ENCODE results near the gene NACA. TPM values are rescaled to one million over a fixed set of nuclear protein-coding genes. Genes with fewer than 3 reads are reported as not detected.

NACA gene
- total and polyA plus RNA-seq, 2 of the 13 experiments (the other 11 are each of a cell fraction or from before 2014, with no cell fraction given), result 799 to 1,700 TPM

- TF ChIP-seq ZNF317 (CRISPR knock-in tag; IDR thresholded peaks at IDR 0.05) (peak; percentile 15; the same call in 1 of the 2 replicates), FOXA1 (IDR thresholded peaks at IDR 0.05) (no peak), FOXA1 (CRISPR knock-in tag; IDR thresholded peaks at IDR 0.05) (0 out of 2 replicates have a peak, but pooled peaks have one; percentile 9), TBX3 (IDR thresholded peaks at IDR 0.05; ENCODE audit: borderline replicate concordance) (no peak), EED (CRISPR knock-in tag; IDR thresholded peaks at IDR 0.05) (0 out of 2 replicates have a peak, but pooled peaks have one; percentile 51), U2AF1 (optimal IDR thresholded peaks at IDR 0.05; ENCODE audit: low read depth, low read length) (peak; percentile 37), ZNF674 (CRISPR knock-in tag; IDR thresholded peaks at IDR 0.05; ENCODE audit: low read depth) (no peak), ZNF614 (CRISPR knock-in tag; IDR thresholded peaks at IDR 0.05; ENCODE audit: borderline replicate concordance) (no peak), SMARCC2 (IDR thresholded peaks at IDR 0.05) (no peak), ZNF292 (CRISPR knock-in tag; IDR thresholded peaks at IDR 0.05; ENCODE audit: borderline replicate concordance, low read depth) (no peak), ZFP36L2 (CRISPR knock-in tag; IDR thresholded peaks at IDR 0.05) (no peak), ZNF563 (CRISPR knock-in tag; IDR thresholded peaks at IDR 0.05) (peak; percentile 82), NPAS2 (CRISPR knock-in tag; IDR thresholded peaks at IDR 0.05; ENCODE audit: borderline replicate concordance) (no peak), MLX (CRISPR knock-in tag; IDR thresholded peaks at IDR 0.05) (no peak), ZNF83 (CRISPR knock-in tag; IDR thresholded peaks at IDR 0.05; ENCODE audit: borderline replicate concordance) (no peak), ZNF318 (CRISPR knock-in tag; IDR thresholded peaks at IDR 0.05) (no peak), HDAC1 (CRISPR knock-in tag; IDR thresholded peaks at IDR 0.05) (no peak; the same call in none of the 2 replicates), ZNF557 (CRISPR knock-in tag; IDR thresholded peaks at IDR 0.05) (no peak), SOX5 (CRISPR knock-in tag; IDR thresholded peaks at IDR 0.05; ENCODE audit: borderline replicate concordance) (no peak), CTCF (CRISPR knock-in tag; IDR thresholded peaks at IDR 0.05) (no peak)
These were observed 26.9 kb upstream of the NACA start, which contains the start of gene PRIM1 (continued) for GRCh38 chr12:56751712-56752598.
